ENCODE data around the gene POLDIP3. TPM values are rescaled to one million over a fixed set of nuclear protein-coding genes. Genes with fewer than 3 reads are reported as not detected.

The POLDIP3 gene
- total RNA-seq, 1 donor from 2014 or later: 77.8 TPM

DNA sequence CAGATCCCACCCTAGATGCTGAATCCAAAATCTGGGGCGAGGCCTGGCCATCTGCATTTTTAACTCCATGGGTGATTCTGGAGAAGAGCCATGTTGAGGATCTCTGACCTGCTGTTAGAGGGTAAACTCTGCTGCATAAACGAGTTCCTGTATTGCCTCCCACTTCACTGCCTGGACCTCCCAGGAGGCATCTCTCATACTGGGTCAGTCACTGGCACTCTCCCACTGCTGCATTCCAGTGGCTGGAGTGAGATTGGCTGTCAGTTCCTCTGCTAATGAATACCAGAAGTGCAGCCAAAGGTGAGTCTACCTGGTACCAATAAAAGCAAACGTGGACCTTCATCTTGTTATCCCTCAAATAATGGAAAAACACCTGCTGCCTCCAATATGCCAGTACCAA, 10.3 kb downstream of the POLDIP3 start:
- Mint-ChIP-seq H3K4me3 (ENCODE audit: unreplicated experiment) (no peak overlapping the region), H3K27me3 (ENCODE audit: unreplicated experiment) (no peaks in the 10 kb centered on the region), H3K9me3 (ENCODE audit: unreplicated experiment) (no peaks in the 10 kb centered on the region), H3K4me1 (ENCODE audit: unreplicated experiment) (peaks cover 38% of the 10 kb centered on the region), H3K27ac (ENCODE audit: unreplicated experiment) (peak overlapping the region; percentile 41), H3K36me3 (ENCODE audit: unreplicated experiment) (peaks cover 29% of the 10 kb centered on the region)
- DNase-seq (ENCODE audit: extremely low spot score, unreplicated experiment): no peak
- TF ChIP-seq, protein P1, sequence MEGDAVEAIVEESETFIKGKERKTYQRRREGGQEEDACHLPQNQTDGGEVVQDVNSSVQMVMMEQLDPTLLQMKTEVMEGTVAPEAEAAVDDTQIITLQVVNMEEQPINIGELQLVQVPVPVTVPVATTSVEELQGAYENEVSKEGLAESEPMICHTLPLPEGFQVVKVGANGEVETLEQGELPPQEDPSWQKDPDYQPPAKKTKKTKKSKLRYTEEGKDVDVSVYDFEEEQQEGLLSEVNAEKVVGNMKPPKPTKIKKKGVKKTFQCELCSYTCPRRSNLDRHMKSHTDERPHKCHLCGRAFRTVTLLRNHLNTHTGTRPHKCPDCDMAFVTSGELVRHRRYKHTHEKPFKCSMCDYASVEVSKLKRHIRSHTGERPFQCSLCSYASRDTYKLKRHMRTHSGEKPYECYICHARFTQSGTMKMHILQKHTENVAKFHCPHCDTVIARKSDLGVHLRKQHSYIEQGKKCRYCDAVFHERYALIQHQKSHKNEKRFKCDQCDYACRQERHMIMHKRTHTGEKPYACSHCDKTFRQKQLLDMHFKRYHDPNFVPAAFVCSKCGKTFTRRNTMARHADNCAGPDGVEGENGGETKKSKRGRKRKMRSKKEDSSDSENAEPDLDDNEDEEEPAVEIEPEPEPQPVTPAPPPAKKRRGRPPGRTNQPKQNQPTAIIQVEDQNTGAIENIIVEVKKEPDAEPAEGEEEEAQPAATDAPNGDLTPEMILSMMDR (IDR thresholded peaks at IDR 0.05): no peak

DNA sequence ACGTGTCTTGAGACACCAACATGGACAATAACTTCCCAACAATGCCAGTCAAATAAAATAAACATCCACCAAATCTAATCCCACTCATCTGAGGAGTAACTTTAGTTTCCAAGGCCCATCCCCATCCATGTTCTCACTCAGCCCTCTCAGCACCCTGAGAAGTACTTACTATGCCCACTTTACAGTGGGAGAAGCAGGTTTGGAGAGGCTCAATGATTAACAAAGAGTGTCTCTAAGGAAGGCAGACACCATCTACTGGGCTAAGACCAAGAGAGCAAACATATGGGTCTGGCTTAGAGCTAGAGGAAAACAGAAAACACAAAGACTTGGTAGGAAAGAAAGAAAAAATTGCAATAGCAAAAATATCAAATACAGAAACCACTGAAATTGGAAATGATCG, 11.3 kb downstream of the POLDIP3 start:
- H3K9me3 Mint-ChIP-seq (ENCODE audit: unreplicated experiment): no peaks in the 10 kb centered on the region
- peaks cover 28% of the 10 kb centered on the region for H3K4me1 Mint-ChIP-seq (ENCODE audit: unreplicated experiment)
- peaks cover 38% of the 10 kb centered on the region for H3K36me3 Mint-ChIP-seq (ENCODE audit: unreplicated experiment)
- no peak for DNase-seq (ENCODE audit: extremely low spot score, unreplicated experiment)
- H3K27me3 Mint-ChIP-seq (ENCODE audit: unreplicated experiment): no peaks in the 10 kb centered on the region
- TF ChIP-seq, protein P1 (IDR thresholded peaks at IDR 0.05): no peak
- peak overlapping the region; percentile 32 for H3K27ac Mint-ChIP-seq (ENCODE audit: unreplicated experiment)
- H3K4me3 Mint-ChIP-seq (ENCODE audit: unreplicated experiment): no peak overlapping the region

DNA sequence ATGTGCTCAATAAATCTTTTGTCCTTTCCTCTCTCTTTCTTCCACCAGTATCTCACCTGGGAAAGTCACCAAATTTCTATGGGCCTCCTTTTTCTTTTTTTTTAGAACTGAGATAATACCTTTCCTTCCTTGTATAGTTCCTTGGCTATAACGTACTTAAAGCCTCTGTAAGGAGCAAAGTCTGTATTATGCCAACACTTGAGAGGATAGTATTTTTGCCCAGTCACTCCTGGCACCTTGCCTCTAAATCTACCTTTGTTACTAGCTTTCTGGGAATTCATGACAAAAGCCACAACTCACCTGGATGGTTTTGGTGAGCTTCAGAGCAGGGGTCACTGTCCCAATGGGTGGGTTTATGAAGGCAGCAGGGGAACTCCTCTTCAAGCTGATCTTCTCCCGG, 12.2 kb downstream of the POLDIP3 start:
- no peaks in the 10 kb centered on the region for H3K9me3 Mint-ChIP-seq (ENCODE audit: unreplicated experiment)
- H3K4me1 Mint-ChIP-seq (ENCODE audit: unreplicated experiment): peaks cover 22% of the 10 kb centered on the region
- H3K36me3 Mint-ChIP-seq (ENCODE audit: unreplicated experiment): peaks cover 39% of the 10 kb centered on the region
- no peak for DNase-seq (ENCODE audit: extremely low spot score, unreplicated experiment)
- H3K4me3 Mint-ChIP-seq (ENCODE audit: unreplicated experiment): no peak overlapping the region
- no peak overlapping the region for H3K27ac Mint-ChIP-seq (ENCODE audit: unreplicated experiment)
- TF ChIP-seq, protein P1 (IDR thresholded peaks at IDR 0.05): no peak
- H3K27me3 Mint-ChIP-seq (ENCODE audit: unreplicated experiment): no peaks in the 10 kb centered on the region

DNA sequence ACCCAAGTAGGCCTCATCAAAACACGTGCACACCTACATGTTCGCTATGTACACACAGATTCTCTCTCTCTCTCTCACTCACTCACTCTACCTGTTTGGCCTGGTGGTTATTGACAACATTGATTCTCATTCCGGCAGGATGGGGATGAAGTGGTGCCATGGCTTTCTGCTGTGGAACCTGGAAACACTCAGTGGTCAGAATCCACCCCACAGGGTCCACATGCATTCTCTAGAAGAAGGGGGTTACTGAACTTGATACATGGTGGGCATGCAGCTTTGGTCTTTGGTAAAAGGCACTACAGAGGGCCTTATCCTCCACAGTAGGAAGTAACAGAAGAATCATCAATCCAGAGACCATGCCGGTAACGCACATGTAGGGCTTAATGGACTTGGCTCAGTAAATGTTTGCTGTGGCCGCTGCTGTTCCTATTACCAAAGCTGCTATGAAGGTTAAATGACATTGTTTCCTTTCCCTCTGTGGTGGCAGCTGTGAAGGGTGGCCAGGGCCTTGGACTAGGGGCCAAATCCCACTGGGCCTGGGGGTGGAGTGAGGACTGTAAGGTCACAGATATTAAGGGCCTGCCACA, 12.7 kb downstream of the POLDIP3 start:
- peaks cover 41% of the 10 kb centered on the region for H3K36me3 Mint-ChIP-seq (ENCODE audit: unreplicated experiment)
- no peak overlapping the region for H3K27ac Mint-ChIP-seq (ENCODE audit: unreplicated experiment)
- no peaks in the 10 kb centered on the region for H3K27me3 Mint-ChIP-seq (ENCODE audit: unreplicated experiment)
- peaks cover 20% of the 10 kb centered on the region for H3K4me1 Mint-ChIP-seq (ENCODE audit: unreplicated experiment)
- no peaks in the 10 kb centered on the region for H3K9me3 Mint-ChIP-seq (ENCODE audit: unreplicated experiment)
- no peak for DNase-seq (ENCODE audit: extremely low spot score, unreplicated experiment)
- no peak overlapping the region for H3K4me3 Mint-ChIP-seq (ENCODE audit: unreplicated experiment)
- TF ChIP-seq, protein P1 (IDR thresholded peaks at IDR 0.05): no peak

DNA sequence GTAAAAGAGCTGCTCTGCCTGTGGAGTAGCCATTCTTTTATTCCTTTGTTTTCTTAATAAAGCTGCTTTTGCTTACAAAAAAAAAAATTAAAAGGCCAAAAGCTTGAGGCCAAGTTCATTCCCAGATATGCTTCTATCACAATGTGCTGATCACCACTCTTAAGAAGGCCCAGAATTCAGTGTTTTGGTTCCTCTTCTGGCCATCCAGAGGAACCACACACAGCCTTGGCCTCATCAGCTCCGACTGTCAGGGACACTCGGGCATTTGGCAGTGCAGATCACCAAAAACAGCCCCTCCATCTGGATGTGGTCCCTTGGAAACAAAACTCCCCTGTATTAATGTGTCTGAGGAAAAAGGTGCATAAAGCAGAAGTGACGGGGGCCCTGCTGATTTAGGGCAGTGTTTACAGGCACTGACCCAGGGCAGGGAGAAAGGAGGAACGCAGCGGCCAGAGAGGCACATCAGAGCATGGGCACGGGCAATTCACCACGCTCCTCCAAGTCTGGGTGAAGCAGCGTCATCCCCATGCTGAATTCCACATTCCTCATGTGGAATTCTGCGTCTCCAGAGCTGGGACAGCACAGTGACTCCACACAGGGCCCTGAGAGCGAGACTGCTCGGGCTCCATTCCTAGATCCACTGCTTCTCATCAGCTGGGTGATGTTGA, 17.7 kb downstream of the POLDIP3 start:
- no peak overlapping the region for H3K27ac Mint-ChIP-seq (ENCODE audit: unreplicated experiment)
- H3K9me3 Mint-ChIP-seq (ENCODE audit: unreplicated experiment): no peaks in the 10 kb centered on the region
- H3K36me3 Mint-ChIP-seq (ENCODE audit: unreplicated experiment): peaks cover 49% of the 10 kb centered on the region
- no peaks in the 10 kb centered on the region for H3K27me3 Mint-ChIP-seq (ENCODE audit: unreplicated experiment)
- no peak overlapping the region for H3K4me3 Mint-ChIP-seq (ENCODE audit: unreplicated experiment)
- no peak for DNase-seq (ENCODE audit: extremely low spot score, unreplicated experiment)
- no peaks in the 10 kb centered on the region for H3K4me1 Mint-ChIP-seq (ENCODE audit: unreplicated experiment)
- TF ChIP-seq, protein P1 (IDR thresholded peaks at IDR 0.05): no peak

Data from osteocyte (in vitro differentiated cells).